SK-N-SH (cell line): Measurements from ENCODE around the gene NT5DC3. TPM values are rescaled to one million over a fixed set of nuclear protein-coding genes. Genes with fewer than 3 reads are reported as not detected.

Source experiments
- CTCF ChIA-PET: fragments of 300-600, 350-600 bp; formaldehyde crosslinking; extraction: SDS; loops from one replicate; lab custom pipeline; 2021; lab: Yijun Ruan, JAX
- POLR2A ChIA-PET: fragments of 350-600 bp; sonication (Branson Sonifier 250); formaldehyde crosslinking; extraction: SDS; loops from one replicate; lab custom pipeline; 2020; ENCODE audit warnings: antibody characterized with exemption, inconsistent platforms; lab: Yijun Ruan, JAX
- DNase-seq: peaks from one replicate; pipeline ENCODE4 v3.0.0; 2012
- H2AFZ ChIP-seq: fragments of 200-600 bp; sonication (generic); 2 replicates; pipeline ENCODE4 v1.8.1; 2016; ENCODE audit warnings: antibody characterized with exemption, mild to moderate bottlenecking, low read depth
- H3F3A ChIP-seq: fragments of 200-600 bp; sonication (generic); replicated peaks from 2 replicates; pipeline ENCODE3; 2016; ENCODE audit warnings: antibody characterized with exemption, mild to moderate bottlenecking; ENCODE audit not compliant: insufficient read depth
- H3K27ac ChIP-seq, 2 experiments: fragments of 200-500 bp in 1 of 2; fragments of 200-600 bp in 1 of 2; sonication (Bioruptor generic) in 1 of 2; sonication (generic), shearing (Covaris generic) in 1 of 2; 2 replicates each; pipeline versions ENCODE4 v1.5.1 to v1.6.1; 2014 to 2016; ENCODE audit warnings: low read depth in 2 of 2, inconsistent platforms in 1 of 2, low read length in 1 of 2, mild to moderate bottlenecking in 1 of 2, mixed read lengths in 1 of 2
- H3K27me3 ChIP-seq: fragments of 200-600 bp; sonication (generic), shearing (Covaris generic); 2 replicates; pipeline ENCODE4 v1.6.1; 2016; ENCODE audit warnings: mixed run types; ENCODE audit not compliant: insufficient read depth
- H3K36me3 ChIP-seq, 2 experiments: fragments of 200-500 bp in 1 of 2; fragments of 200-600 bp in 1 of 2; sonication (Bioruptor generic) in 1 of 2; sonication (generic) in 1 of 2; replicated peaks in 1 of 2; 2 replicates each; pipeline versions ENCODE3 to v1.5.1; 2014 to 2016; ENCODE audit warnings: low read length in 1 of 2, mild to moderate bottlenecking in 1 of 2; ENCODE audit not compliant: insufficient read depth in 2 of 2, control insufficient read depth in 1 of 2
- H3K4me1 ChIP-seq, 2 experiments: fragments of 200-500 bp in 1 of 2; fragments of 200-600 bp in 1 of 2; sonication (Bioruptor generic) in 1 of 2; sonication (generic), shearing (Covaris generic) in 1 of 2; 2 replicates each; pipeline versions ENCODE4 v1.5.1 to v1.6.1; 2014 to 2016; ENCODE audit warnings: low read depth in 1 of 2, low read length in 1 of 2, mixed run types in 1 of 2; ENCODE audit not compliant: insufficient read depth in 2 of 2, control insufficient read depth in 1 of 2
- H3K4me2 ChIP-seq: fragments of 200-600 bp; sonication (generic), shearing (Covaris generic); 2 replicates; pipeline ENCODE4 v1.6.1; 2017; ENCODE audit warnings: mixed run types
- H3K4me3 ChIP-seq, 2 experiments: fragments of 200-500 bp in 1 of 2; fragments of 200-600 bp in 1 of 2; sonication (Bioruptor generic) in 1 of 2; sonication (generic), shearing (Covaris generic) in 1 of 2; 2 replicates each; pipeline versions ENCODE4 v1.5.1 to v1.8.1; 2014 to 2016; ENCODE audit warnings: low read depth in 2 of 2, inconsistent platforms in 1 of 2, low read length in 1 of 2, mild to moderate bottlenecking in 1 of 2, mixed read lengths in 1 of 2, moderate library complexity in 1 of 2
- H3K79me2 ChIP-seq: fragments of 200-600 bp; sonication (generic); 2 replicates; pipeline ENCODE4 v1.8.1; 2017; ENCODE audit warnings: mild to moderate bottlenecking; ENCODE audit not compliant: insufficient read depth
- H3K9ac ChIP-seq: fragments of 200-600 bp; sonication (generic); 2 replicates; pipeline ENCODE4 v1.6.1; 2017; ENCODE audit warnings: mixed run types
- H3K9me2 ChIP-seq: fragments of 200-600 bp; sonication (generic); 2 replicates; pipeline ENCODE4 v1.6.1; 2017; ENCODE audit warnings: mixed run types
- H3K9me3 ChIP-seq: fragments of 200-600 bp; sonication (generic); 2 replicates; pipeline ENCODE4 v1.6.1; 2017; ENCODE audit warnings: mixed run types, mild to moderate bottlenecking, moderate library complexity
- H4K20me1 ChIP-seq: fragments of 200-600 bp; sonication (generic); 2 replicates; pipeline ENCODE4 v1.6.1; 2017; ENCODE audit warnings: mild to moderate bottlenecking, mixed run types; ENCODE audit not compliant: insufficient read depth
- FOXJ3 ChIP-seq: sonication (generic); formaldehyde crosslinking; IDR thresholded peaks from 2 replicates; pipeline ENCODE4 v1.5.1; 2020; ENCODE audit warnings: mild to moderate bottlenecking, missing genetic modification reagents
- GABPA ChIP-seq: IDR thresholded peaks from 2 replicates; pipeline ENCODE4 v1.4.0; 2012; ENCODE audit warnings: low read depth, mild to moderate bottlenecking
- JUND ChIP-seq: IDR thresholded peaks from 2 replicates; pipeline ENCODE4 v1.4.0; 2012
- NRF1 ChIP-seq: IDR thresholded peaks from 2 replicates; pipeline ENCODE4 v1.6.1; 2012; ENCODE audit warnings: low read depth, mild to moderate bottlenecking, low read length
- RAD21 ChIP-seq: IDR thresholded peaks from 2 replicates; pipeline ENCODE4 v1.6.1; 2012; ENCODE audit warnings: mild to moderate bottlenecking, low read length
- RCOR1 ChIP-seq: fragments of 150-350 bp; IDR thresholded peaks from 2 replicates; pipeline ENCODE4 v1.6.1; 2017; ENCODE audit warnings: antibody characterized with exemption, low read length
- RFX5 ChIP-seq: IDR thresholded peaks from 2 replicates; pipeline ENCODE4 v1.6.1; 2012; ENCODE audit warnings: mild to moderate bottlenecking, improper control_type of control experiment, low read length
- RXRA ChIP-seq: IDR thresholded peaks from 2 replicates; pipeline ENCODE4 v1.4.0; 2012; ENCODE audit warnings: low read depth, mild to moderate bottlenecking, borderline replicate concordance
- SMC3 ChIP-seq: IDR thresholded peaks from 2 replicates; pipeline ENCODE4 v1.6.1; 2012; ENCODE audit warnings: low read depth, low read length, improper control_type of control experiment
- TAF1 ChIP-seq: IDR thresholded peaks from 2 replicates; pipeline ENCODE4 v1.6.1; 2012; ENCODE audit warnings: low read depth, mild to moderate bottlenecking, low read length, moderate library complexity, borderline replicate concordance
- TEAD4 ChIP-seq: IDR thresholded peaks from 2 replicates; pipeline ENCODE4 v1.4.0; 2012; ENCODE audit warnings: mild to moderate bottlenecking, borderline replicate concordance; ENCODE audit not compliant: insufficient read depth
- YY1 ChIP-seq: IDR thresholded peaks from 2 replicates; pipeline ENCODE4 v1.4.0; 2012; ENCODE audit warnings: low read depth, mild to moderate bottlenecking
- WGBS: methylation state at CpG from one replicate; pipeline ENCODE4 v1.1.6; 2017; ENCODE audit warnings: low lambda C conversion rate; 5-methylcytosine and 5-hydroxymethylcytosine counted together
- polyA plus RNA-seq, 3 experiments: library from polyadenylated mRNA; depleted of rRNA; stranded (reverse); fragments of >200 nt; gene quantifications; 2 replicates each; pipeline ENCODE4 v1.2.3, GENCODE V29; 2012
- TF ChIP-seq, protein P1 (sequence below): IDR thresholded peaks from 2 replicates; pipeline ENCODE4 v1.6.1; 2012; ENCODE audit warnings: mild to moderate bottlenecking, low read depth, low read length, moderate library complexity
- TF ChIP-seq, protein P2 (sequence below): IDR thresholded peaks from 2 replicates; pipeline ENCODE4 v1.4.0; 2012; ENCODE audit warnings: low read depth
- TF ChIP-seq, protein P3 (sequence below): IDR thresholded peaks from 2 replicates; pipeline ENCODE4 v1.4.0; 2012; ENCODE audit warnings: low read depth, borderline replicate concordance
- TF ChIP-seq, protein P4 (sequence below): IDR thresholded peaks from 2 replicates; pipeline ENCODE4; 2012

Gene NT5DC3
- polyA plus RNA-seq, 1 of the 3 experiments (the other 2 are of a cell fraction) = 11.0 TPM

DNA sequence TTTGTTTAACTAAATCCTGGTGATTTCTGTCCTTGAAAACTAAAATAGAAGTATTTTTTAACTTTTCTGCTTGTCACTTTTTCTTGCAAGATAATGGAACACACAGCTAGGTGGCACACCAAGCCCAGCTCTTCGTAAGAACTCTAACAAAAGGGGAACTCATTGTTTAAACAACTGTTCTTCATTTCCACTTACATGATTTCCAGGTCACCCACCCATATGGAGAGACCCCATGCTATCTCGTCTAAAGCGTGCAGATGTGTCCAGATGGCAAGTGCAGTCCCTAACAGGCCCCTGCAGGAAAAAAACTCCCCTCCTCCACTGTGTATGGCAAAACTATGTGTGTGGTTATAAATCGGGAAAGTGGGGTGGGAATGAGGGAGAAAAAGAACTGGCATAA is 43.3 kb upstream of the NT5DC3 start (continued):
- TF ChIP-seq, protein P1, sequence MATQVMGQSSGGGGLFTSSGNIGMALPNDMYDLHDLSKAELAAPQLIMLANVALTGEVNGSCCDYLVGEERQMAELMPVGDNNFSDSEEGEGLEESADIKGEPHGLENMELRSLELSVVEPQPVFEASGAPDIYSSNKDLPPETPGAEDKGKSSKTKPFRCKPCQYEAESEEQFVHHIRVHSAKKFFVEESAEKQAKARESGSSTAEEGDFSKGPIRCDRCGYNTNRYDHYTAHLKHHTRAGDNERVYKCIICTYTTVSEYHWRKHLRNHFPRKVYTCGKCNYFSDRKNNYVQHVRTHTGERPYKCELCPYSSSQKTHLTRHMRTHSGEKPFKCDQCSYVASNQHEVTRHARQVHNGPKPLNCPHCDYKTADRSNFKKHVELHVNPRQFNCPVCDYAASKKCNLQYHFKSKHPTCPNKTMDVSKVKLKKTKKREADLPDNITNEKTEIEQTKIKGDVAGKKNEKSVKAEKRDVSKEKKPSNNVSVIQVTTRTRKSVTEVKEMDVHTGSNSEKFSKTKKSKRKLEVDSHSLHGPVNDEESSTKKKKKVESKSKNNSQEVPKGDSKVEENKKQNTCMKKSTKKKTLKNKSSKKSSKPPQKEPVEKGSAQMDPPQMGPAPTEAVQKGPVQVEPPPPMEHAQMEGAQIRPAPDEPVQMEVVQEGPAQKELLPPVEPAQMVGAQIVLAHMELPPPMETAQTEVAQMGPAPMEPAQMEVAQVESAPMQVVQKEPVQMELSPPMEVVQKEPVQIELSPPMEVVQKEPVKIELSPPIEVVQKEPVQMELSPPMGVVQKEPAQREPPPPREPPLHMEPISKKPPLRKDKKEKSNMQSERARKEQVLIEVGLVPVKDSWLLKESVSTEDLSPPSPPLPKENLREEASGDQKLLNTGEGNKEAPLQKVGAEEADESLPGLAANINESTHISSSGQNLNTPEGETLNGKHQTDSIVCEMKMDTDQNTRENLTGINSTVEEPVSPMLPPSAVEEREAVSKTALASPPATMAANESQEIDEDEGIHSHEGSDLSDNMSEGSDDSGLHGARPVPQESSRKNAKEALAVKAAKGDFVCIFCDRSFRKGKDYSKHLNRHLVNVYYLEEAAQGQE = no peak
- TF ChIP-seq RCOR1 = no peak
- TF ChIP-seq JUND = no peak
- no peak for TF ChIP-seq RXRA
- TF ChIP-seq RAD21 = peak; percentile 84
- no peak for TF ChIP-seq TEAD4
- peak; percentile 53 for TF ChIP-seq SMC3
- TF ChIP-seq YY1 = no peak
- TF ChIP-seq FOXJ3 = no peak
- TF ChIP-seq, protein P2, sequence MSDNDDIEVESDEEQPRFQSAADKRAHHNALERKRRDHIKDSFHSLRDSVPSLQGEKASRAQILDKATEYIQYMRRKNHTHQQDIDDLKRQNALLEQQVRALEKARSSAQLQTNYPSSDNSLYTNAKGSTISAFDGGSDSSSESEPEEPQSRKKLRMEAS = no peak
- no peak for TF ChIP-seq RFX5
- no peak for TF ChIP-seq GABPA
- no peak for TF ChIP-seq TAF1

DNA sequence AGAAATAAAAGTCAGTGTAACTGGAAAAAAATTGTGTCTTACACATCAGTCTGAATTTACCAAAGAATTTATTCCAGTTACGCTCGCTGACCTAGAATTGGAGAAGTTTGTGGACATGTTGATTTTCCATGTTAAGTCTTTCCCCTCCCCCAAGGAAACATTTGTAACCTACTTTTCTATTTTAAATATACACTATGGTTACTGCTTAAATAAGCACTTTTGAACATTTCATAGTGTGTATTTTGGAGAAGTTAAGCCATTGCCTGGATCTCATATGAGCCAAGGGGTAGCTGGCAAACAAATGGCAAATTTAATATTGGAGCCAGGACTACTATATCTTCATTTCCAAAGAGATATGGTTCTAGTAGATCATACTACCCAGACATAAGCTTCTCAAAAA is 42.9 kb upstream of the NT5DC3 start:
- H3K4me2 ChIP-seq = no peak overlapping the region
- no peak overlapping the region for H3K4me3 ChIP-seq
- no peaks in the 10 kb centered on the region for H4K20me1 ChIP-seq
- H2AFZ ChIP-seq = no peak overlapping the region
- peaks cover 0 to 9% of the 10 kb centered on the region in 2 experiments; a peak in 2 of 4 replicates for H3K4me1 ChIP-seq
- no peaks in the 10 kb centered on the region for H3K36me3 ChIP-seq
- no peaks in the 10 kb centered on the region for H3K79me2 ChIP-seq
- H3K9me2 ChIP-seq = no peaks in the 10 kb centered on the region
- H3K27me3 ChIP-seq = no peaks in the 10 kb centered on the region
- TF ChIP-seq RXRA = no peak
- TF ChIP-seq, protein P3, sequence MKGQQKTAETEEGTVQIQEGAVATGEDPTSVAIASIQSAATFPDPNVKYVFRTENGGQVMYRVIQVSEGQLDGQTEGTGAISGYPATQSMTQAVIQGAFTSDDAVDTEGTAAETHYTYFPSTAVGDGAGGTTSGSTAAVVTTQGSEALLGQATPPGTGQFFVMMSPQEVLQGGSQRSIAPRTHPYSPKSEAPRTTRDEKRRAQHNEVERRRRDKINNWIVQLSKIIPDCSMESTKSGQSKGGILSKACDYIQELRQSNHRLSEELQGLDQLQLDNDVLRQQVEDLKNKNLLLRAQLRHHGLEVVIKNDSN = no peak
- TF ChIP-seq, protein P4, sequence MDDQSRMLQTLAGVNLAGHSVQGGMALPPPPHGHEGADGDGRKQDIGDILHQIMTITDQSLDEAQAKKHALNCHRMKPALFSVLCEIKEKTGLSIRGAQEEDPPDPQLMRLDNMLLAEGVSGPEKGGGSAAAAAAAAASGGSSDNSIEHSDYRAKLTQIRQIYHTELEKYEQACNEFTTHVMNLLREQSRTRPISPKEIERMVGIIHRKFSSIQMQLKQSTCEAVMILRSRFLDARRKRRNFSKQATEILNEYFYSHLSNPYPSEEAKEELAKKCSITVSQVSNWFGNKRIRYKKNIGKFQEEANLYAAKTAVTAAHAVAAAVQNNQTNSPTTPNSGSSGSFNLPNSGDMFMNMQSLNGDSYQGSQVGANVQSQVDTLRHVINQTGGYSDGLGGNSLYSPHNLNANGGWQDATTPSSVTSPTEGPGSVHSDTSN = no peak
- no peak for TF ChIP-seq NRF1
- TF ChIP-seq TEAD4 = no peak
- no peak for TF ChIP-seq GABPA
- TF ChIP-seq, all 33 proteins: peak for 0
- no peak for DNase-seq
- ChIA-PET POLR2A (no interaction called here), CTCF (interaction anchor here (0.6 to 2.8 kb wide), 12 partner anchors 13 to 487 kb away, joined by 3 to 25 read pairs (median 3); partner anchors contain the start of gene TDG)
- 98% methylated on average over 2 of the region's 2 CpGs for WGBS
- Histone ChIP-seq H3K9ac (no peak overlapping the region), H3K27ac (no peak overlapping the region), H3K9me3 (no peaks in the 10 kb centered on the region), H3F3A (no peaks in the 10 kb centered on the region)
